Hepatocyte (in vitro differentiated cells): ENCODE data around the gene CDK5R1. TPM values are rescaled to one million over a fixed set of nuclear protein-coding genes. Genes with fewer than 3 reads are reported as not detected.

Experiments
- DNase-seq: peaks from one replicate; pipeline ENCODE4 v3.0.0-alpha.2; 2016; ENCODE audit warnings: low spot score
- H2AFZ ChIP-seq: fragments of 200-600 bp; sonication (generic); 2 replicates; pipeline ENCODE4 v1.6.0; 2016; ENCODE audit warnings: antibody characterized with exemption, mild to moderate bottlenecking
- H3K27ac ChIP-seq: fragments of 200-600 bp; sonication (generic); 2 replicates; pipeline ENCODE4 v1.5.1; 2016; ENCODE audit warnings: mild to moderate bottlenecking
- H3K27me3 ChIP-seq: fragments of 200-600 bp; sonication (generic); 2 replicates; pipeline ENCODE4 v1.6.1; 2016
- H3K36me3 ChIP-seq: fragments of 200-600 bp; sonication (generic); replicated peaks from 2 replicates; pipeline ENCODE4 v1.5.1; 2016; ENCODE audit warnings: low read depth; ENCODE audit not compliant: insufficient read depth
- H3K4me1 ChIP-seq: fragments of 200-600 bp; sonication (generic); 2 replicates; pipeline ENCODE4 v1.5.1; 2016; ENCODE audit warnings: mild to moderate bottlenecking, moderate library complexity; ENCODE audit not compliant: insufficient read depth
- H3K4me2 ChIP-seq: fragments of 200-600 bp; sonication (generic); 2 replicates; pipeline ENCODE4 v1.6.0; 2016
- H3K4me3 ChIP-seq: fragments of 200-600 bp; sonication (generic); 2 replicates; pipeline ENCODE4 v1.5.1; 2016; ENCODE audit warnings: mild to moderate bottlenecking
- H3K79me2 ChIP-seq: fragments of 200-600 bp; sonication (generic); 2 replicates; pipeline ENCODE4 v1.6.0; 2017; ENCODE audit warnings: mild to moderate bottlenecking
- H3K9me2 ChIP-seq: fragments of 200-600 bp; sonication (generic); replicated peaks from 2 replicates; pipeline ENCODE4 v1.6.0; 2017; ENCODE audit warnings: mild to moderate bottlenecking; ENCODE audit not compliant: insufficient read depth
- H3K9me3 ChIP-seq: fragments of 200-600 bp; sonication (generic); 2 replicates; pipeline ENCODE4 v1.5.1; 2016; ENCODE audit warnings: low read depth, mild to moderate bottlenecking
- H4K20me1 ChIP-seq: fragments of 200-600 bp; sonication (generic); 2 replicates; pipeline ENCODE4 v1.6.0; 2016; ENCODE audit warnings: mild to moderate bottlenecking; ENCODE audit not compliant: insufficient read depth, poor library complexity, severe bottlenecking
- EZH2 ChIP-seq: fragments of 200-600 bp; sonication (generic); IDR thresholded peaks from 2 replicates; pipeline ENCODE4 v1.6.1; 2016; ENCODE audit warnings: antibody characterized with exemption, mild to moderate bottlenecking, borderline replicate concordance
- EZH2phosphoT487 ChIP-seq: fragments of 200-600 bp; sonication (generic); IDR thresholded peaks from one replicate; pipeline ENCODE4 v1.6.1; 2018; ENCODE audit warnings: antibody characterized with exemption, mild to moderate bottlenecking, low read depth, moderate library complexity; ENCODE audit not compliant: unreplicated experiment, severe bottlenecking
- WGBS: methylation state at CpG from one replicate; pipeline ENCODE4 v1.1.6; 2016; ENCODE audit warnings: low lambda C conversion rate; ENCODE audit errors: missing lambda C conversion rate; 5-methylcytosine and 5-hydroxymethylcytosine counted together
- polyA plus RNA-seq: library from polyadenylated mRNA; unstranded; fragments of >200 nt; fragmentation: Nextera tagmentation; extraction: Ambion mirVana; gene quantifications from 2 replicates; pipeline ENCODE4 v1.2.1, GENCODE V29; 2016
- total RNA-seq: library from RNA; depleted of rRNA; stranded (reverse); fragments of >200 nt; gene quantifications from 2 replicates; pipeline ENCODE4 v1.2.3, GENCODE V29; 2014
- TF ChIP-seq, protein P1 (sequence below): fragments of 200-600 bp; sonication (generic); IDR thresholded peaks from 2 replicates; pipeline ENCODE4 v1.5.1; 2016; ENCODE audit warnings: antibody characterized with exemption, mild to moderate bottlenecking; ENCODE audit not compliant: poor library complexity

CDK5R1 gene
- total and polyA plus RNA-seq, 2 experiments from 2014 or later = 0.80 to 1.1 TPM

DNA sequence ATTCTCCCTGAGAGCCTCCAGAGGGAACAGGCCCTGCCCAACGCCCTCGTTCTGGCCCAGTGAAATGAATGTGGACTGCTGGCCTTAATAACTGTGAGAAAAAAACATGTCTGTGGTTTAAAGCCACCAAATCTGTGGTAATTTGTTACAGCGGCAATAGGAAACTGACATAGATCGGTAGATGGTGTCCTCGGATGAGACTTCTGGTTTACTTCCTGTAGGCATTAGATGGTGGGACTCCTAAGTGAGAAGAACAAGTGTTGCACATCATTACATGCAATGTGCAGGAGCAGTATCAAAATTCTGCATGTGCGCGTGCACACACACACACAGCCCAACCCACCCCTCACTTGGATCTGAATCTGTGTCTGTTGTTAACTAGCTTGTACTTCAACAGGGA is 42.0 kb downstream of the CDK5R1 start:
- H3K9me2 ChIP-seq = no peaks in the 10 kb centered on the region
- H3K27ac ChIP-seq = no peak overlapping the region
- no peaks in the 10 kb centered on the region for H3K79me2 ChIP-seq
- TF ChIP-seq, protein P1, sequence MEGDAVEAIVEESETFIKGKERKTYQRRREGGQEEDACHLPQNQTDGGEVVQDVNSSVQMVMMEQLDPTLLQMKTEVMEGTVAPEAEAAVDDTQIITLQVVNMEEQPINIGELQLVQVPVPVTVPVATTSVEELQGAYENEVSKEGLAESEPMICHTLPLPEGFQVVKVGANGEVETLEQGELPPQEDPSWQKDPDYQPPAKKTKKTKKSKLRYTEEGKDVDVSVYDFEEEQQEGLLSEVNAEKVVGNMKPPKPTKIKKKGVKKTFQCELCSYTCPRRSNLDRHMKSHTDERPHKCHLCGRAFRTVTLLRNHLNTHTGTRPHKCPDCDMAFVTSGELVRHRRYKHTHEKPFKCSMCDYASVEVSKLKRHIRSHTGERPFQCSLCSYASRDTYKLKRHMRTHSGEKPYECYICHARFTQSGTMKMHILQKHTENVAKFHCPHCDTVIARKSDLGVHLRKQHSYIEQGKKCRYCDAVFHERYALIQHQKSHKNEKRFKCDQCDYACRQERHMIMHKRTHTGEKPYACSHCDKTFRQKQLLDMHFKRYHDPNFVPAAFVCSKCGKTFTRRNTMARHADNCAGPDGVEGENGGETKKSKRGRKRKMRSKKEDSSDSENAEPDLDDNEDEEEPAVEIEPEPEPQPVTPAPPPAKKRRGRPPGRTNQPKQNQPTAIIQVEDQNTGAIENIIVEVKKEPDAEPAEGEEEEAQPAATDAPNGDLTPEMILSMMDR = no peak
- TF ChIP-seq EZH2 (no peak), EZH2phosphoT487 (no peak)
- no peaks in the 10 kb centered on the region for H3K4me1 ChIP-seq
- DNase-seq = no peak
- H3K36me3 ChIP-seq = no peaks in the 10 kb centered on the region
- no peak overlapping the region for H3K4me2 ChIP-seq
- no peaks in the 10 kb centered on the region for H4K20me1 ChIP-seq
- no peaks in the 10 kb centered on the region for H3K27me3 ChIP-seq
- no peaks in the 10 kb centered on the region for H3K9me3 ChIP-seq
- 91% methylated on average over 7 of the region's 7 CpGs for WGBS
- no peak overlapping the region for H3K4me3 ChIP-seq
- H2AFZ ChIP-seq = no peak overlapping the region

GRCh38 chr17:32529604-32530003 is 42.8 kb downstream of the CDK5R1 start:
- Histone ChIP-seq H3K36me3 (no peaks in the 10 kb centered on the region), H3K27me3 (no peaks in the 10 kb centered on the region), H3K9me2 (no peaks in the 10 kb centered on the region), H3K4me2 (no peak overlapping the region), H2AFZ (no peak overlapping the region), H4K20me1 (no peaks in the 10 kb centered on the region), H3K9me3 (no peaks in the 10 kb centered on the region), H3K79me2 (no peaks in the 10 kb centered on the region), H3K27ac (no peak overlapping the region), H3K4me1 (no peaks in the 10 kb centered on the region), H3K4me3 (no peak overlapping the region)
- no peak for DNase-seq
- 68% methylated on average over 10 of the region's 10 CpGs for WGBS
- no peak for TF ChIP-seq EZH2phosphoT487
- TF ChIP-seq, protein P1 = no peak
- no peak for TF ChIP-seq EZH2

- TF ChIP-seq EZH2phosphoT487 (no peak), EZH2 (no peak)
- TF ChIP-seq, protein P1 = no peak
- H3K27ac ChIP-seq = no peak overlapping the region
- no peaks in the 10 kb centered on the region for H3K9me3 ChIP-seq
- H3K4me1 ChIP-seq = no peaks in the 10 kb centered on the region
- no peak overlapping the region for H3K4me2 ChIP-seq
- 79% methylated on average over 3 of the region's 3 CpGs for WGBS
- no peaks in the 10 kb centered on the region for H3K9me2 ChIP-seq
- no peak overlapping the region for H2AFZ ChIP-seq
- H4K20me1 ChIP-seq = no peaks in the 10 kb centered on the region
- no peaks in the 10 kb centered on the region for H3K27me3 ChIP-seq
- no peak overlapping the region for H3K4me3 ChIP-seq
- no peaks in the 10 kb centered on the region for H3K36me3 ChIP-seq
- no peaks in the 10 kb centered on the region for H3K79me2 ChIP-seq
- no peak for DNase-seq
These were observed 46.5 kb downstream of the CDK5R1 start for GRCh38 chr17:32533296-32533695.
